NCI-H526 treated with DMSO at 0.1 percent for 48 hours (cell line): ENCODE measurements around the gene C1orf116.

Source experiments
- DNase-seq: peaks from one replicate; lab custom pipeline; 2025; lab: John Stamatoyannopoulos, UW

The C1orf116 gene

GRCh38 chr1:207019661-207020060 lies 12.9 kb downstream of the C1orf116 start:
- DNase-seq = no peak

- DNase-seq = no peak
These were observed 13.4 kb downstream of the C1orf116 start for GRCh38 chr1:207019161-207019560.

DNA sequence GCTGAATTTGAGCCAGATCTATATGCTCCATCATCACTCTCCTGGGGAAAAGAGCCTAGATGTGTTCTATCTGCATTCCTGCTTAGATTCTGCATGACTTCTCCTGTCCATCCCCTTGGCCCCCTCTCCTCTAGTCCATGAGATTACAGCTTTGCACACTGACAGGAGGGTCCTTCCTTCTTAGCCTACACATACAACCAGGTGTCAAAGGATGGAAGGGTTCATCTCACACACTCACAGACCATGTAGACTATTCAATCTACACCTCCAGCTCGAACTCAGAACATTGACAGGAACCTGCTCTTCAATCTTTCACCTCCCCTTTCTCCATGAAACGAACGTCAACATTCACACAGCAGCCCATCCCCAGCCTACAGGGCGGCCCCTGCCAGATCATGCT lies 13.8 kb downstream of the C1orf116 start:
- DNase-seq = no peak

DNA sequence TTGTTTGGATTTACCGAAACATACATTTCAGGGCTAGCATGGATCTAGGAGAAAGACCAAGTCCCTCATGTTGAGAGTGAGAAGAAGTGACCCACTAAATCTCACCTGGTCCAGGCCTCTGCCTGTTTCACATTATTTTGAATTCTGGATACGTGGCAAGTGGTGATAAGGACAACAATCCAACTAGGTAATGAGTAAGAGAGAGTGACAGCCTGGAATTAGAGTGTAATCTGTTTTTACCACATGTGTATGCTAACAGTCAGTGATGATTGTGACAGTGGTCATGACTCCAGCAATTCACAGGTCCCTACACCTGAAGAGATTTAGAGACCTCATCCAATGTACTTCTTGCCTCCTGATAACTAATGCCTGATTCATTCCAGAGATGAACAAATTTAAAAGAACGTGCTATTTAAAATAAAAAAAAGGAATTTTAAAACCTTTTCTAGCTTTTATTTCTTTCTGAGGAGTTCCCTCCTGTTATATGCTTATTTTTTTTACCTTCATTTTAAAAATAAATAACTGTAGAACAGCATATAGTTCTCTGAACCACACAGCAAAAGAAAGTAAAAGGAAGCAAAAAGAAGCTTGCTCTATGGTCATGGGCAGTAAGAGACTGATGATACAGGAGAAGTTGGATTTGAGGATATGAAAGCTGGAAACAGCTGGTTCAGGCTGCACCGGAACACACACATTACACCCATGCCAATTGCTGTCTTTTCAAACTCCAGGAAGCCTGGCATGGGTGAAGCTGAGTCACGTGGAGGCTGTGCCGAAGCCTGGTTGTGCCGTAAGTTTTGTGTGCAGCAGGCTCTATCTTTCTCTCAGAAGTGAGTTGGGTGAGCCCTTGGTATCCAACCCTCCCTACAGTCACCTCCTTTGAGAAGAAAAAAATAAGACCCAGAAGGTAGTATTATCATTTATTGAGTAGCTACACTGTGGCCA lies 14.7 kb downstream of the C1orf116 start:
- no peak for DNase-seq

- no peak for DNase-seq
These were observed 16.8 kb downstream of the C1orf116 start for GRCh38 chr1:207015791-207016190.

DNA sequence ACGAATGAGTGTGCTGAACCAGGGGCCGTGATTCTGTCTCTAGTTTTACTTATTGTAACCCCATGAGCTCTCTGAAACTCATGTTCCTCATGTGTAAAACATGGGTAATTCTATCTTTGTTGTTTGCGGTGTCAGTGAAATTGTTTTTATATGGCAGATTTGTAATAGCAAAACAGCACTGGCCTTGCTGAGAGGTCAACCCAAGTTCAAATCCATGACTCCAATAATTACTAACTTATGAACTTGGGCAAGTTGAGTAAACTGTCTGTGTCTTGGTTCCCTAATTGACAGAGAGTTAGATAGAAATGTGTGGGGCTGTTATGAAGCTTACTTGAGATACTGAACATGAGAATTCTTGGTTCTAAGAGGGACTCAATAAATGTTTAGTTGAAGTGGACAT lies 17.8 kb downstream of the C1orf116 start:
- DNase-seq = no peak

- no peak for DNase-seq
These were observed 19.1 kb downstream of the C1orf116 start for GRCh38 chr1:207013321-207014085.

DNA sequence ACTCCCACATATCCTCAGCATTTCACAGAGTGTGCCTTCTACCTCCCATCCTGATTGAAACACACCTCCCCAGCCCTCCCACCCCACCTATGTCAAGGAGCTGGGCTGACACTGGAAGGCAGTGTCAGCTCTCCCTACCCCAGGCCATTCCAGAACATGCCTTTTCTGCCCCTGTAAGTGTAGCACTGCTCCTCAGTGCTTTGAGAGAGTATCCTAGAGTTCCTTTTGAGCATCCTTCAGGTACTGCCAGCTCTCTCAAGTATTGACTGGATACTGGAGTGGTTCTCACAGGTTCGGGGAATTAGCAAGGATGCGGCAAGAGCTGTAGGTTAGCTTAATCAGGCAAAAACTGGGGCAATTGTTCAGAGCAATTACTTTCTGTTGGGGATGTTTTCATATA lies 21.8 kb downstream of the C1orf116 start:
- no peak for DNase-seq

DNA sequence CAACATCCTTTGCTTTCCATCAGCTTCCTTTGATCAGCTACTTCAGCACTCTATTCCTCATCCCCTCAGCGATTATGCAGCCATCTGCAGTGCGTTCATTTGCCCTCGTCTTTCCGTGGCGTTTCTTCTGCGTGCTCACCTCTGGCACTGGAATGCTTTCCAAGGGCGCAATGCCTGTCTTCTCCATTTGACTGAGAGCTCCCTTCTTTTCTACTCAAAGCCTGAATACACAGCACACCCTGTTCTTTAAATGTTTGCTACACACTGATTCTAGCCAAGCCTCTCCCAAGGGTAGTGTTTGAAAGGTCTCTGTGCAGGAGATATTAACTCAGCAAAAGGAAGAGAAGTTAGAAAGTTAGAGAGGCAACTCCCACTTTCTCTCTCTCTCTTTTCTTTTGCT lies 22.6 kb downstream of the C1orf116 start:
- DNase-seq = no peak

DNA sequence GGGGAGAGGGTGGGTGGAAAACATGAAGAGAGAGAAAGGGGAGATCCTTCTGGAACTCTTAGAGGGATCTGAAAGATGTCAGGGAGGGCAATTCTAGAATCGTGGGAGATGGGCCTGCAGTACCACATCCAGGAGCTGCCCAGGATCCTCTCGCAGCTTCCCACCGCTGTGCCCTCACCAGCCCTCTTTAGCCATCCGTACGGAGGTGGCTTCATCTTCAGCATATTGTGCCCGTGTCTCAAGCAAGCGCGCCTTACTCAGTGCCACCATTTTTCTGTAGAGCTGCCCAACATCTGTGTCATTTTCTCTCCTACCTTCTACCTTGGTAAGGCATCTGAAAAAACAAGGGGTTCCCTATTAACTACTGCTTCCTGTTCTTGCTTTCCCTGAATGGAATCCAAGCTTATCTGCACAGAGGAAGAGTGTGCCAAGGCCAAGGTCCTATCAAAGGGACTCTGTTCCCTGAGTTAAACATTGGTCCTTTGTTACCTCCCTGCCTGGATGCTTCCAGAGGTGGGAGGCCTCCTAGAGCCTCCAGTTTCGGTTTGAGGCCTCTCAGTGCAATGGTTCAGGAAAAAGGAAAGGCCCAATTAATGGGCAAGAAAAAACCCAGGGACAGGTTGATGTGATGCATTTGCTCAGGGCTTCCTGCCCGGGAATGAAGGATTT lies 23.2 kb downstream of the C1orf116 start:
- DNase-seq = no peak

- no peak for DNase-seq
These were observed 25.1 kb downstream of the C1orf116 start for GRCh38 chr1:207007352-207008033.

- no peak for DNase-seq
These were observed 25.6 kb downstream of the C1orf116 start for GRCh38 chr1:207006914-207007313.

- DNase-seq = no peak
These were observed 26.5 kb downstream of the C1orf116 start for GRCh38 chr1:207006083-207006482.

DNA sequence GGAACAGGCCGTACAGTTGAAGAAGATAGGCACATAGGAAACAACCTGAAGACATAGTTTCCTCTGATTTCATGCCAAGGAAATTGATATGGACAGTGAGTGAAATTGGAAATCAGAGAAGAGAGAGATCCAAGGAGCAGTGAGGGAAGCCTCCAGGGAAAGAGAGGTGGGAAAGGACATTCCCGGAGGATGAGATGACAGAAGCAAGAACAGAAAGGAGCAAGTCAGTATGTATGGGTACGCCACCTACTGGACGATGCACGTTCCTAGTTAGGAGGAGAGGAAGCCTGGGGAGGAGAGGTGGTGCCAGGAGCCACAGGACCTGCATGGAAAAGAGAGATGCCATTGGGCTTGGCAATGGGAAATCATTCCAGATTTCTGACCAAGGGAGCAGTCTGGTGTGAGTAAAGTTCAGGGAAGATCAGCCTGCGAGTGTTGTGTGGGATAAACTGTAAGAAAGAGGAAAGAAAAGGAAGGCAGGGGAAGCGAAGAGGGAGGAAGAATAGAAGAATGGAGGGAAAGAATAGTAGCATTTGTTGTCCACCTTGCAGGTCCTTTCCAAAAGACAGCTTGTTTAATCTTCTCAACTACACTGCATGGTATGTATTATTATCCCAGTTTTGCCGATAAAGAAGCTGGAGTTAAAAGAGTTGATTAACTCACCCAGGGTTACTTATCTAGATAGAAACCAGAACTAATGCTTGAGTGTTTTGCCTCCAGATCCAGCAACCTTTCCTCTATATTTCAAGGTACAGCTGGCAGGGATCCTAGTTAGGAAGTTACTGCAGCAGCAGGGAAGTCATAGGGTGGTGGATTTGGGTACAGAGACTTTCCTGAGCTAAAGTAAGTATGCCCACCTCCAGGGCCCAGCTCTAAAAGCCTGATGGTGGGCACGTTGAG lies 27.4 kb downstream of the C1orf116 start:
- no peak for DNase-seq

GRCh38 chr1:207003210-207003609 lies 29.3 kb downstream of the C1orf116 start:
- no peak for DNase-seq

GRCh38 chr1:207002724-207003146 lies 29.8 kb downstream of the C1orf116 start:
- DNase-seq = no peak

- no peak for DNase-seq
These were observed 30.9 kb downstream of the C1orf116 start for GRCh38 chr1:207001492-207002245.

GRCh38 chr1:207000651-207001291 lies 31.8 kb downstream of the C1orf116 start:
- no peak for DNase-seq

DNA sequence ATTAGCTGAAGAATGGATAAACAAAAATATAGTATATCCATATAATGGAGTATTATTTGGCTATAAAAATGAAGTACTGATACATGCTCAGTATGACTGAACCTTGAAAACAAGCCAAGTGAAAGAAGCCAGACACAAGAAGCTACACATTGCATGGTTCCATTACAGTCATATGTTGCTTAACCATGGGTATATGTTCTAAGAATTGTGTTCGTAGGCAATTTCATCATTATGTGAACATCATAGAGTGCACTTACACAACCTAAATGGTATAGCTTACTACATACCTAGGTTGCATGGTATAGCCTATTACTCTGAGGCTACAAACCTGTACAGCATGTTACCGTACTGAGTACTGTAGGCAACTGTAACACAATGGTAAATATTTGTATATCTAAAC lies 33.7 kb downstream of the C1orf116 start:
- no peak for DNase-seq

DNA sequence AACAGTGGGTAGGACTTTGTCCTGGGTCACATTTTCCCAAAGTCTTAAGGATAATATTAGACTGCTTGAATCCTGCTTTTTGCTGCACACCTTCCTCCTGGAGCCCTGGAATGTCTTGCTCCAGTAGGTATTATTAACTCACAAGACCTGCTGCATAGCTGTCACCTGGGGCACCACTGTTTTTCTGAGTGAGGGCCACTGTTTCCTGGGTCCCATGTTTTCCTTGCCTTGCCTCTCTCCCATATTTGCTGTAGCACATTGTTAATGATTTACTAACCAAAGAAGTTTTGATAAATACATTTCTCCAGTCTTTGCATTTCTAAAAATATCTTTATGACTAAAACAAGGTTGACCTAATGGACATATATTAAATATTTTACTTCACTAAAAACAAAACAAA lies 39.8 kb downstream of the C1orf116 start:
- DNase-seq = no peak
